ENCODE results near the gene RNF167. TPM values are rescaled to one million over a fixed set of nuclear protein-coding genes. Genes with fewer than 3 reads are reported as not detected.

The RNF167 gene
- total RNA-seq (100 to 1,000 TPM in 1 of 10 donors, 10 to 100 TPM in 9; 65.0 to 104 (median 80.9) TPM), polyA plus RNA-seq (100 to 1,000 TPM; 132 to 202 TPM)
- long read RNA-seq, donor 1, transcript RNF167-201 (10 exons, 1,915 nt): major isoform, 8 of 30 reads
- long read RNA-seq, donor 1, partial matches to known transcripts: 1 of 30 reads
- long read RNA-seq, donor 1, other reads (novel, unspliced or antisense): 17 of 30 reads
- long read RNA-seq, donor 2, transcript RNF167-201 (10 exons, 1,915 nt): major isoform, 7 of 28 reads
- long read RNA-seq, donor 2, partial matches to known transcripts: 5 of 28 reads
- long read RNA-seq, donor 2, other reads (novel, unspliced or antisense): 11 of 28 reads
- long read RNA-seq, donor 3, transcript RNF167-211 (9 exons, 1,757 nt): major isoform, 21 of 50 reads
- long read RNA-seq, donor 3, transcript RNF167-201 (10 exons, 1,915 nt): minor isoform, 5 of 50 reads
- long read RNA-seq, donor 3, partial matches to known transcripts: 9 of 50 reads
- long read RNA-seq, donor 3, other reads (novel, unspliced or antisense): 14 of 50 reads

GRCh38 chr17:4939796-4940554 is at the start of gene RNF167, which contains the start of gene SLC25A11:
Gene RNF167, plus strand, starts transcription at chr17:4940268. Its CDS starts 642 bp downstream, at chr17:4940910.
Gene SLC25A11, minus strand, starts transcription at chr17:4940046. Its CDS starts 136 bp downstream, at chr17:4939910.
- H3K27ac ChIP-seq: peak within 1 kb of the TSS; percentile 89 to 98 (median 94)
- peak in 2 of 9 donors; percentile 12 to 15 for TF ChIP-seq CTCF (IDR thresholded peaks at IDR 0.05)
- WGBS, 2 donors: 0% methylated on average over 72 of the region's 72 CpGs
- ATAC-seq: peak; percentile 93 to 96 (median 95)
- peaks cover 0 to 68% (median 19%) of the 10 kb centered on the region in 9 donors for H3K36me3 ChIP-seq
- H3K27me3 ChIP-seq: no peaks in the 10 kb centered on the region
- H3K9me3 ChIP-seq: no peaks in the 10 kb centered on the region
- H3K4me1 ChIP-seq: peaks cover 17 to 65% (median 41%) of the 10 kb centered on the region in 9 donors
- intact Hi-C loops (cut with DNase I): loop anchor here in 4 of 10 donors (1.0 to 10.0 kb wide), 5 partner anchors 8 to 47 kb away; partner anchors contain the start of genes CAMTA2 (in 4 of the 4), PFN1 (in 1 of the 4) and SPAG7 (in 1 of the 4)
- H3K4me3 ChIP-seq: peak within 1 kb of the TSS; percentile 50 to 95 (median 85)
- DNase-seq: peak; percentile 92 to 96

GRCh38 chr17:4891411-4892410 is 48.4 kb upstream of the RNF167 start:
- ATAC-seq: no peak
- Histone ChIP-seq H3K27me3 (no peaks in the 10 kb centered on the region), H3K36me3 (peaks cover 13 to 98% (median 69%) of the 10 kb centered on the region in 9 donors), H3K9me3 (no peaks in the 10 kb centered on the region), H3K27ac (no peak overlapping the region), H3K4me1 (no peaks in the 10 kb centered on the region), H3K4me3 (no peak overlapping the region)
- intact Hi-C loops (cut with DNase I): loop anchor here in 2 of 10 donors (5.0 to 10.0 kb wide), 2 partner anchors 179 to 187 kb away; partner anchors contain the start of genes ARRB2 (in 1 of the 2) and PELP1 (in 1 of the 2)
- no peak for TF ChIP-seq CTCF (IDR thresholded peaks at IDR 0.05)
- DNase-seq: no peak
- 94 to 95% methylated on average over 42 of the region's 42 CpGs for WGBS, 2 donors

- no peaks in the 10 kb centered on the region for H3K27me3 ChIP-seq
- no peak for DNase-seq
- 87 to 90% methylated on average over 23 of the region's 23 CpGs for WGBS, 2 donors
- H3K27ac ChIP-seq: no peak overlapping the region
- H3K36me3 ChIP-seq: peaks cover 13 to 96% (median 65%) of the 10 kb centered on the region in 9 donors
- no peak overlapping the region for H3K4me3 ChIP-seq
- intact Hi-C loops (cut with DNase I): loop anchor here in 2 of 10 donors (5.0 to 10.0 kb wide), 2 partner anchors 180 to 188 kb away; partner anchors contain the start of genes ARRB2 (in 1 of the 2) and PELP1 (in 1 of the 2)
- no peaks in the 10 kb centered on the region for H3K9me3 ChIP-seq
- TF ChIP-seq CTCF (IDR thresholded peaks at IDR 0.05): no peak
- no peak for ATAC-seq
- H3K4me1 ChIP-seq: no peaks in the 10 kb centered on the region
Observed at GRCh38 chr17:4892499-4893221, 47.4 kb upstream of the RNF167 start.

Data from heart right ventricle (tissue), 16 donors.